Fibroblast of villous mesenchyme (primary cell): ENCODE measurements around the gene FILIP1. TPM values are rescaled to one million over a fixed set of nuclear protein-coding genes. Genes with fewer than 3 reads are reported as not detected.
A peak's percentile ranks its signal among the peaks of the same experiment; 100 is the strongest.

ENCODE experiments used
- DNase-seq: peaks from one replicate; pipeline ENCODE4 v3.0.0-alpha.2; 2010; ENCODE audit warnings: low read depth
- H3K4me3 ChIP-seq: 2 replicates; pipeline ENCODE4 v1.5.1; 2011; ENCODE audit warnings: low read depth, mild to moderate bottlenecking, low read length
- CTCF ChIP-seq: IDR thresholded peaks from 2 replicates; pipeline ENCODE4 v1.5.1; 2012; ENCODE audit warnings: low read depth, mild to moderate bottlenecking, low read length; ENCODE audit not compliant: insufficient read depth
- total RNA-seq: library from RNA; depleted of rRNA; stranded (reverse); fragments of >200 nt; gene quantifications from 2 replicates; pipeline ENCODE4 v1.2.3, GENCODE V29; 2012

FILIP1 gene
- total RNA-seq: 0.32 and 0.43 TPM in 2 replicates

GRCh38 chr6:75493400-75494064, at the start of gene FILIP1:
TSS of gene FILIP1 (minus strand) at chr6:75493800. CDS start at chr6:75414972, 78,828 bp downstream.
- H3K4me3 ChIP-seq: peak within 1 kb of the TSS; percentile 24
- DNase-seq: peak; percentile 51
- no peak for TF ChIP-seq CTCF

GRCh38 chr6:75543311-75543710, 49.7 kb upstream of the FILIP1 start:
- no peak for TF ChIP-seq CTCF
- H3K4me3 ChIP-seq: no peak overlapping the region
- no peak for DNase-seq

- no peak for TF ChIP-seq CTCF
- no peak for DNase-seq
- H3K4me3 ChIP-seq: no peak overlapping the region
Observed at GRCh38 chr6:75539136-75539535, 45.5 kb upstream of the FILIP1 start.

GRCh38 chr6:75532521-75532920, 38.9 kb upstream of the FILIP1 start:
- no peak for DNase-seq
- no peak for TF ChIP-seq CTCF

GRCh38 chr6:75531174-75531573, 37.6 kb upstream of the FILIP1 start:
- DNase-seq: no peak
- no peak for TF ChIP-seq CTCF
- no peak overlapping the region for H3K4me3 ChIP-seq

More at GRCh38 chr6:75532521-75532920, 38.9 kb upstream of the FILIP1 start:
- H3K4me3 ChIP-seq: no peak overlapping the region

- DNase-seq: no peak
- no peak for TF ChIP-seq CTCF
- no peak overlapping the region for H3K4me3 ChIP-seq
Observed at GRCh38 chr6:75530696-75531095, 37.1 kb upstream of the FILIP1 start.

GRCh38 chr6:75528423-75528822, 34.8 kb upstream of the FILIP1 start:
- no peak for TF ChIP-seq CTCF
- peak; percentile 82 for DNase-seq
- H3K4me3 ChIP-seq: no peak overlapping the region
